ENCODE results near the gene PCDHB7. TPM values are rescaled to one million over a fixed set of nuclear protein-coding genes. Genes with fewer than 3 reads are reported as not detected.
"Not testable (repeated sequence)": the region's sequence is repeated elsewhere in the genome, so short reads cannot be mapped to it uniquely, and the experiment has no call there.

Gene PCDHB7
- total and polyA plus RNA-seq, 7 donors = 0.28 to 5.3 (median 2.2) TPM; not detected in 2

DNA sequence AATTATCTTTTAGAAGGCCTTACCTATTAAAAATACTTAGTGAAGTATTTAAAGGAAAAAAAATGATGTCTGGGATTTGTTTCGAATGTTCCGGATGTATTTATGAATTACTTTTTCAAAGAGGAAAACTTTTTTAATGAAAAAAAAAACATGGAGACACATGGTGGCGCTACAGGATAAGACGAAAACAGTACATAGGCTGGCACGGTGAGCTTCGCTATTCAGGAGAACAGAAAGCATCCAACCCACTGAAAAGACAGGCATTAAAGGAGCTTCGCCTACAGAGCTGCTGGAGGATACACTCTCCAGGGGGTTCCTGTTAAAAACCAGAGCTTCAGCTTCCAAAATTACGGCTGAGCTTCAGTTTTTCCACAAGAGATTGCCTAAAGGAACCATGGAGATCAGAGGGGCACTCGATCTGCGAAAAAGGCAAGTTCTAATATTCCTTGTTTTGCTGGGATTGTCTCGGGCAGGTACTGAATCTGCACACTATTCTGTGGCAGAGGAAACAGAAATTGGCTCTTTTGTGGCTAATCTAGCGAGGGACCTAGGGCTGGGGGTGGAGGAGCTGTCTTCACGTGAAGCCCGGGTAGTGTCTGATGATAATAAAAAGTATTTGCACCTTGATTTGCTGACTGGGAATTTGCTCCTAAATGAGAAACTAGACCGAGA is 50.8 kb downstream of the PCDHB7 start, which contains the start of gene PCDHB14:
PCDHB14 (plus strand) TSS at position 232 of the 672 bp plus-strand sequence; CDS start at position 395, 163 bp downstream.
- H3K36me3 ChIP-seq = peaks cover 0 to 6% (median 0%) of the 10 kb centered on the region in 4 donors
- DNase-seq = no peak
- peaks cover 19 to 61% (median 42%) of the 10 kb centered on the region in 4 donors for H3K9me3 ChIP-seq
- intact Hi-C loops (cut with DNase I) = loop anchor here (5.0 kb wide), 1 partner anchor 339 kb away; no protein-coding TSS in a partner anchor
- 28 to 40% methylated on average over 15 of the region's 15 CpGs for WGBS, 2 donors
- no peaks in the 10 kb centered on the region for H3K27me3 ChIP-seq
- peaks cover 0 to 3% (median 0%) of the 10 kb centered on the region in 4 donors for H3K4me1 ChIP-seq
- TF ChIP-seq, protein P1, sequence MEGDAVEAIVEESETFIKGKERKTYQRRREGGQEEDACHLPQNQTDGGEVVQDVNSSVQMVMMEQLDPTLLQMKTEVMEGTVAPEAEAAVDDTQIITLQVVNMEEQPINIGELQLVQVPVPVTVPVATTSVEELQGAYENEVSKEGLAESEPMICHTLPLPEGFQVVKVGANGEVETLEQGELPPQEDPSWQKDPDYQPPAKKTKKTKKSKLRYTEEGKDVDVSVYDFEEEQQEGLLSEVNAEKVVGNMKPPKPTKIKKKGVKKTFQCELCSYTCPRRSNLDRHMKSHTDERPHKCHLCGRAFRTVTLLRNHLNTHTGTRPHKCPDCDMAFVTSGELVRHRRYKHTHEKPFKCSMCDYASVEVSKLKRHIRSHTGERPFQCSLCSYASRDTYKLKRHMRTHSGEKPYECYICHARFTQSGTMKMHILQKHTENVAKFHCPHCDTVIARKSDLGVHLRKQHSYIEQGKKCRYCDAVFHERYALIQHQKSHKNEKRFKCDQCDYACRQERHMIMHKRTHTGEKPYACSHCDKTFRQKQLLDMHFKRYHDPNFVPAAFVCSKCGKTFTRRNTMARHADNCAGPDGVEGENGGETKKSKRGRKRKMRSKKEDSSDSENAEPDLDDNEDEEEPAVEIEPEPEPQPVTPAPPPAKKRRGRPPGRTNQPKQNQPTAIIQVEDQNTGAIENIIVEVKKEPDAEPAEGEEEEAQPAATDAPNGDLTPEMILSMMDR (IDR thresholded peaks at IDR 0.05) = no peak
- no peak for TF ChIP-seq POLR2AphosphoS5 (IDR thresholded peaks at IDR 0.05)
- no peak for TF ChIP-seq EP300 (IDR thresholded peaks at IDR 0.05)
- no peak for TF ChIP-seq POLR2A (IDR thresholded peaks at IDR 0.05)
- no peak within 1 kb of the TSS for H3K27ac ChIP-seq
- peak within 1 kb of the TSS; percentile 11 to 34 (median 24) for H3K4me3 ChIP-seq

DNA sequence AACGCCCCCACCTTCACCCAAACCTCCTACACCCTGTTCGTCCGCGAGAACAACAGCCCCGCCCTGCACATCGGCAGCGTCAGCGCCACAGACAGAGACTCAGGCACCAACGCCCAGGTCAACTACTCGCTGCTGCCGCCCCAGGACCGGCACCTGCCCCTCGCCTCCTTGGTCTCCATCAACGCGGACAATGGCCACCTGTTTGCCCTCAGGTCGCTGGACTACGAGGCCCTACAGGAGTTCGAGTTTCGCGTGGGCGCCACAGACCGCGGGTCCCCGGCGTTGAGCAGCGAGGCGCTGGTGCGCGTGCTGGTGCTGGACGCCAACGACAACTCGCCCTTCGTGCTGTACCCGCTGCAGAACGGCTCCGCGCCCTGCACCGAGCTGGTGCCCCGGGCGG is 52.4 kb downstream of the PCDHB7 start:
- H3K9me3 ChIP-seq = peaks cover 13 to 57% (median 38%) of the 10 kb centered on the region in 4 donors

DNA sequence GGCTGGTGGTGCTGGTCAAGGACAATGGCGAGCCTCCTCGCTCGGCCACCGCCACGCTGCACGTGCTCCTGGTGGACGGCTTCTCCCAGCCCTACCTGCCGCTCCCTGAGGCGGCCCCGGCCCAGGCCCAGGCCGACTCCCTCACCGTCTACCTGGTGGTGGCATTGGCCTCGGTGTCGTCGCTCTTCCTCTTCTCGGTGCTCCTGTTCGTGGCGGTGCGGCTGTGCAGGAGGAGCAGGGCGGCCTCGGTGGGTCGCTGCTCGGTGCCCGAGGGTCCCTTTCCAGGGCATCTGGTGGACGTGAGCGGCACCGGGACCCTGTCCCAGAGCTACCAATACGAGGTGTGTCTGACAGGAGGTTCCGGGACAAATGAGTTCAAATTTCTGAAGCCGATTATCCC is 53.0 kb downstream of the PCDHB7 start:
- H3K4me1 ChIP-seq; H3K36me3 ChIP-seq; intact Hi-C loops (cut with DNase I); DNase-seq; H3K27ac ChIP-seq; H3K27me3 ChIP-seq; H3K4me3 ChIP-seq: not testable (repeated sequence)
- WGBS, 2 donors = 36 to 66% methylated on average over 25 to 30 of the region's 30 CpGs
- peaks cover 13 to 59% (median 38%) of the 10 kb centered on the region in 4 donors for H3K9me3 ChIP-seq

More for the DNA sequence above, 52.4 kb downstream of the PCDHB7 start:
- intact Hi-C loops (cut with DNase I) = loop anchor here (5.0 kb wide), 1 partner anchor 337 kb away; no protein-coding TSS in a partner anchor
- H3K4me1 ChIP-seq, H3K27ac ChIP-seq, DNase-seq, H3K4me3 ChIP-seq, H3K27me3 ChIP-seq, H3K36me3 ChIP-seq: not testable (repeated sequence)
- WGBS, 2 donors = 33 to 66% methylated on average over 35 of the region's 40 CpGs

Other genes with a start within 250 kb of the PCDHB7 start
Only the 30 nearest of the 37 such genes appear.
- 1 to 10 TPM; 1.3 to 3.0 (median 2.2) TPM for gene PCDHAC2, start 206.2 kb upstream of the PCDHB7 start, total RNA-seq
- gene PCDHAC2, start 206.2 kb upstream of the PCDHB7 start, polyA plus RNA-seq = under 1 TPM in 1 of 3 donors, not detected in 2; 0.66 TPM
- under 1 TPM; under 0.01 to 0.36 (median 0.27) TPM for gene PCDHB1, start 121.3 kb upstream of the PCDHB7 start, total RNA-seq
- gene PCDHB1, start 121.3 kb upstream of the PCDHB7 start, polyA plus RNA-seq = under 1 TPM in 1 of 3 donors, not detected in 2; 0.04 TPM
- 1 to 10 TPM; 2.2 to 5.7 (median 2.9) TPM for gene PCDHB2, start 78.0 kb upstream of the PCDHB7 start, total RNA-seq
- gene PCDHB2, start 78.0 kb upstream of the PCDHB7 start, polyA plus RNA-seq = under 1 TPM; under 0.01 to 0.67 (median 0.23) TPM
- 1 to 10 TPM; 1.7 to 4.9 (median 1.8) TPM for gene PCDHB3, start 72.2 kb upstream of the PCDHB7 start, total RNA-seq
- under 1 TPM in 1 of 3 donors, not detected in 2; 0.23 TPM for gene PCDHB3, start 72.2 kb upstream of the PCDHB7 start, polyA plus RNA-seq
- gene PCDHB4, start 50.8 kb upstream of the PCDHB7 start, total RNA-seq = 1 to 10 TPM; 3.9 to 5.3 (median 4.5) TPM
- under 1 TPM; 0.23 to 0.60 (median 0.57) TPM for gene PCDHB4, start 50.8 kb upstream of the PCDHB7 start, polyA plus RNA-seq
- gene PCDHB5, start 37.4 kb upstream of the PCDHB7 start, total RNA-seq = 1 to 10 TPM; 3.1 to 6.5 (median 4.7) TPM
- gene PCDHB5, start 37.4 kb upstream of the PCDHB7 start, polyA plus RNA-seq = under 1 TPM in 2 of 3 donors, not detected in 1; under 0.01 to 0.51 TPM
- gene PCDHB6, start 22.6 kb upstream of the PCDHB7 start, total RNA-seq = 1 to 10 TPM in 3 of 4 donors, under 1 TPM in 1; 0.71 to 2.3 (median 1.4) TPM
- gene PCDHB6, start 22.6 kb upstream of the PCDHB7 start, polyA plus RNA-seq = under 1 TPM in 1 of 3 donors, not detected in 2; 0.12 TPM
- gene PCDHB8, start 5.1 kb downstream of the PCDHB7 start, total RNA-seq = 1 to 10 TPM in 2 of 4 donors, under 1 TPM in 2; 0.71 to 2.3 (median 1.4) TPM
- under 1 TPM in 1 of 3 donors, not detected in 2; 0.19 TPM for gene PCDHB8, start 5.1 kb downstream of the PCDHB7 start, polyA plus RNA-seq
- gene PCDHB16, start 9.7 kb downstream of the PCDHB7 start, total RNA-seq = 1 to 10 TPM; 3.6 to 6.3 (median 4.8) TPM
- gene PCDHB16, start 9.7 kb downstream of the PCDHB7 start, polyA plus RNA-seq = under 1 TPM in 1 of 3 donors, not detected in 2; 0.29 TPM
- 1 to 10 TPM; 2.1 to 6.2 (median 5.1) TPM for gene PCDHB9, start 14.5 kb downstream of the PCDHB7 start, total RNA-seq
- gene PCDHB9, start 14.5 kb downstream of the PCDHB7 start, polyA plus RNA-seq = under 1 TPM in 2 of 3 donors, not detected in 1; under 0.01 to 0.26 TPM
- 1 to 10 TPM; 3.9 to 6.2 (median 4.9) TPM for gene PCDHB10, start 19.7 kb downstream of the PCDHB7 start, total RNA-seq
- under 1 TPM in 2 of 3 donors, not detected in 1; 0.60 to 0.80 TPM for gene PCDHB10, start 19.7 kb downstream of the PCDHB7 start, polyA plus RNA-seq
- 1 to 10 TPM; 1.8 to 5.0 (median 3.6) TPM for gene PCDHB11, start 27.0 kb downstream of the PCDHB7 start, total RNA-seq
- gene PCDHB11, start 27.0 kb downstream of the PCDHB7 start, polyA plus RNA-seq = under 1 TPM in 1 of 3 donors, not detected in 2; 0.34 TPM
- gene PCDHB12, start 36.1 kb downstream of the PCDHB7 start, total RNA-seq = 10 to 100 TPM in 1 of 4 donors, 1 to 10 TPM in 3; 4.3 to 10.2 (median 5.7) TPM
- gene PCDHB12, start 36.1 kb downstream of the PCDHB7 start, polyA plus RNA-seq = under 1 TPM in 2 of 3 donors, not detected in 1; 0.34 to 0.60 TPM
- 1 to 10 TPM; 3.3 to 7.8 (median 6.1) TPM for gene PCDHB13, start 41.3 kb downstream of the PCDHB7 start, total RNA-seq
- under 1 TPM in 2 of 3 donors, not detected in 1; 0.23 to 0.52 TPM for gene PCDHB13, start 41.3 kb downstream of the PCDHB7 start, polyA plus RNA-seq
- 10 to 100 TPM in 1 of 4 donors, 1 to 10 TPM in 3; 6.3 to 10.5 (median 8.3) TPM for gene PCDHB14, start 50.7 kb downstream of the PCDHB7 start, total RNA-seq
- 1 to 10 TPM in 1 of 3 donors, not detected in 2; 1.0 TPM for gene PCDHB14, start 50.7 kb downstream of the PCDHB7 start, polyA plus RNA-seq
- gene PCDHB15, start 72.8 kb downstream of the PCDHB7 start, total RNA-seq = 1 to 10 TPM; 2.9 to 7.3 (median 5.4) TPM
- under 1 TPM in 2 of 3 donors, not detected in 1; 0.23 to 0.93 TPM for gene PCDHB15, start 72.8 kb downstream of the PCDHB7 start, polyA plus RNA-seq
- under 1 TPM in 2 of 4 donors, not detected in 2; 0.81 to 0.82 TPM for gene SLC25A2, start 131.4 kb downstream of the PCDHB7 start, total RNA-seq
- under 1 TPM in 1 of 3 donors, not detected in 2; 0.35 TPM for gene SLC25A2, start 131.4 kb downstream of the PCDHB7 start, polyA plus RNA-seq
- 10 to 100 TPM; 44.9 to 62.2 (median 48.1) TPM for gene TAF7, start 148.1 kb downstream of the PCDHB7 start, total RNA-seq
- gene TAF7, start 148.1 kb downstream of the PCDHB7 start, polyA plus RNA-seq = 10 to 100 TPM; 60.1 to 68.0 (median 62.7) TPM
- gene PCDHGA1, start 157.9 kb downstream of the PCDHB7 start, total RNA-seq = 1 to 10 TPM in 3 of 4 donors, under 1 TPM in 1; 0.71 to 1.4 (median 1.1) TPM
- under 1 TPM in 1 of 3 donors, not detected in 2; 0.26 TPM for gene PCDHGA1, start 157.9 kb downstream of the PCDHB7 start, polyA plus RNA-seq
- gene PCDHGA2, start 166.1 kb downstream of the PCDHB7 start, total RNA-seq = 1 to 10 TPM; 2.8 to 4.9 (median 3.8) TPM
- gene PCDHGA2, start 166.1 kb downstream of the PCDHB7 start, polyA plus RNA-seq = under 1 TPM in 1 of 3 donors, not detected in 2; 0.47 TPM
- gene PCDHGA3, start 171.2 kb downstream of the PCDHB7 start, total RNA-seq = 1 to 10 TPM; 1.5 to 4.4 (median 3.1) TPM
- gene PCDHGA3, start 171.2 kb downstream of the PCDHB7 start, polyA plus RNA-seq = under 1 TPM in 2 of 3 donors, not detected in 1; 0.19 to 0.60 TPM
- 1 to 10 TPM; 2.5 to 8.4 (median 4.1) TPM for gene PCDHGB1, start 177.5 kb downstream of the PCDHB7 start, total RNA-seq
- gene PCDHGB1, start 177.5 kb downstream of the PCDHB7 start, polyA plus RNA-seq = under 1 TPM in 1 of 3 donors, not detected in 2; 0.26 TPM
- gene PCDHGA4, start 182.4 kb downstream of the PCDHB7 start, total RNA-seq = 10 to 100 TPM in 1 of 4 donors, 1 to 10 TPM in 3; 5.0 to 11.3 (median 6.7) TPM
- gene PCDHGA4, start 182.4 kb downstream of the PCDHB7 start, polyA plus RNA-seq = under 1 TPM in 1 of 3 donors, not detected in 2; 0.47 TPM
- 10 to 100 TPM in 2 of 4 donors, 1 to 10 TPM in 2; 4.3 to 12.9 (median 8.0) TPM for gene PCDHGB2, start 187.3 kb downstream of the PCDHB7 start, total RNA-seq
- gene PCDHGB2, start 187.3 kb downstream of the PCDHB7 start, polyA plus RNA-seq = under 1 TPM in 1 of 3 donors, not detected in 2; 0.51 TPM
- 1 to 10 TPM; 5.3 to 8.3 (median 7.2) TPM for gene PCDHGA5, start 191.5 kb downstream of the PCDHB7 start, total RNA-seq
- under 1 TPM in 1 of 3 donors, not detected in 2; 0.57 TPM for gene PCDHGA5, start 191.5 kb downstream of the PCDHB7 start, polyA plus RNA-seq
- gene PCDHGB3, start 197.6 kb downstream of the PCDHB7 start, total RNA-seq = 10 to 100 TPM in 1 of 4 donors, 1 to 10 TPM in 3; 6.1 to 16.1 (median 7.7) TPM
- gene PCDHGB3, start 197.6 kb downstream of the PCDHB7 start, polyA plus RNA-seq = under 1 TPM in 2 of 3 donors, not detected in 1; under 0.01 to 0.41 TPM
- 10 to 100 TPM in 2 of 4 donors, 1 to 10 TPM in 2; 5.4 to 13.6 (median 8.4) TPM for gene PCDHGA6, start 201.2 kb downstream of the PCDHB7 start, total RNA-seq
- gene PCDHGA6, start 201.2 kb downstream of the PCDHB7 start, polyA plus RNA-seq = under 1 TPM in 1 of 3 donors, not detected in 2; 0.85 TPM
- gene PCDHGA7, start 210.1 kb downstream of the PCDHB7 start, total RNA-seq = 10 to 100 TPM in 3 of 4 donors, 1 to 10 TPM in 1; 8.2 to 15.2 (median 10.9) TPM
- gene PCDHGA7, start 210.1 kb downstream of the PCDHB7 start, polyA plus RNA-seq = under 1 TPM in 1 of 3 donors, not detected in 2; 0.42 TPM
- gene PCDHGB4, start 215.1 kb downstream of the PCDHB7 start, total RNA-seq = 1 to 10 TPM; 6.1 to 9.1 (median 7.5) TPM
- under 1 TPM in 1 of 3 donors, not detected in 2; 0.54 TPM for gene PCDHGB4, start 215.1 kb downstream of the PCDHB7 start, polyA plus RNA-seq
- gene PCDHGA8, start 220.0 kb downstream of the PCDHB7 start, total RNA-seq = 1 to 10 TPM; 4.4 to 7.9 (median 6.6) TPM
- gene PCDHGA8, start 220.0 kb downstream of the PCDHB7 start, polyA plus RNA-seq = under 1 TPM in 1 of 3 donors, not detected in 2; 0.16 TPM

Measured in sigmoid colon (tissue), 7 donors.